Measurements from ENCODE around the gene UBE2E2.

Gene UBE2E2

DNA sequence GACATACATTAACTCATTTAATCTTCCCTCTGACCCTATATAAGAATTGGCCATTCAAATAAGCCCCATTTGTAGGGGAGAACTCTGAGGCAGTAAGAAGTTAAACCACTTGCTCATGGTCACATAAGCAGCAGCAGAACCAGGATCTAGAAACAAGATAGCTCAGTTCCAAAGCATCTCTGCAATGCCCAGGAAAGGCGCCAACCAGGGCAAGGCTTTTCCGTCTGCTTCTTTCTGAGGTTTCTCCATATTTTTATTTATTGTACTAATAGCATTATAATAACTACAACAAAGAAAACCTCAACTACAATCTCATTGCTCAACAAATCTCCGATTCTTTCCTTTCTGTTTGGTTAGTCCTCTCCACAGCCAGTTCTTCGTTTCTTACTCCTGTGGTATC lies 4.3 kb upstream of the UBE2E2 start:
- DNase-seq = no peak

DNA sequence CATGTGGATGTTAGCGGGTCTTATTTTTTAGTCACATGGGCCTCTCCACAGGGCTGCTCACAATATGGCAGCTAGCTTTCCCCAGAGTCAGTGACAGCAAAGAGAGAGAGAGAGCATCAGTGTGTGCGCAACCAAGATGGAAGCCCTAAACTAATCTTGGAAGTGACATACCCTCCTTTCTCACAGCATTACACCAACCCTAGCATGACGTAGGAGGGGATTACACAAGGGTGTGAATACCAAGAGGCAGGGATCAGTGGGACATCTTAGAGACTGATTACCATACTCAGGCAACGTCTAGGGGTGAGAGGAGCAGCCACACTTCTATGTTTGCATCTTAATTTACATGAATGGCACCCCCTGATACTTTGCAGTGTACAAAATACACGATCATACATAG lies 3.5 kb upstream of the UBE2E2 start:
- no peak for DNase-seq

DNA sequence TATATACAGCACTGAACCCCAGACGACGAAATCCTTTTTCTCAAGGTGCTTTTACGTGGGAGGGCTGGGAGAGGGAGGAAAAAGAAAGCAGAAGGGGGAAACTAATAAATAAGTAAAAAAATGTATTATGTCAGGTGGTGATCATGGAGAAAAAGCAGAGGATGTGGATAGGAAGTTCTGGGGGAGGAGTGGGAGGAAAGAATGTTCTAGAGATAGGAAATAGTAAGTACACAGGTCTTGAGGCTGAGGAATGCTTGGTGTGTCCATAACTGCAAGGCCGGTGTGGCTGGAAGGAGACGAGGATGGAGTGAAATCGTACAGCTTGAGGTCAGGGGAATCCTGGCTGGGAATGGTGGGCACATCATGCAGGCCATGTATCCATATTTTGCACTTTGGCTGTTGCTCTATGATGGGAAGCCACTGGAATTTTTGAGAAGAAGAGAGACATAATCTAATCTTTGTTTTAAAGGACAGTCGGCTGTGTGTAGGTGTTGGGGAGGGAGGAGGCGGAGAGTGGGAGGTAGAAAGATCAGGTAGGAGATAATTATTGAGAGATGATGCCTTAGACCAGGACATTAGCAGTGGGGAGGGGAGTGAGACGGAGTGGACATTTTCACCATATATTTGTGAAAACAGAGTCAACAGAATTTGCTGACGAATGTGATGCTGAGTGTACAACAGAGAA lies 1.8 kb upstream of the UBE2E2 start:
- peak in 1 of 14 donors; percentile 35 for DNase-seq

DNA sequence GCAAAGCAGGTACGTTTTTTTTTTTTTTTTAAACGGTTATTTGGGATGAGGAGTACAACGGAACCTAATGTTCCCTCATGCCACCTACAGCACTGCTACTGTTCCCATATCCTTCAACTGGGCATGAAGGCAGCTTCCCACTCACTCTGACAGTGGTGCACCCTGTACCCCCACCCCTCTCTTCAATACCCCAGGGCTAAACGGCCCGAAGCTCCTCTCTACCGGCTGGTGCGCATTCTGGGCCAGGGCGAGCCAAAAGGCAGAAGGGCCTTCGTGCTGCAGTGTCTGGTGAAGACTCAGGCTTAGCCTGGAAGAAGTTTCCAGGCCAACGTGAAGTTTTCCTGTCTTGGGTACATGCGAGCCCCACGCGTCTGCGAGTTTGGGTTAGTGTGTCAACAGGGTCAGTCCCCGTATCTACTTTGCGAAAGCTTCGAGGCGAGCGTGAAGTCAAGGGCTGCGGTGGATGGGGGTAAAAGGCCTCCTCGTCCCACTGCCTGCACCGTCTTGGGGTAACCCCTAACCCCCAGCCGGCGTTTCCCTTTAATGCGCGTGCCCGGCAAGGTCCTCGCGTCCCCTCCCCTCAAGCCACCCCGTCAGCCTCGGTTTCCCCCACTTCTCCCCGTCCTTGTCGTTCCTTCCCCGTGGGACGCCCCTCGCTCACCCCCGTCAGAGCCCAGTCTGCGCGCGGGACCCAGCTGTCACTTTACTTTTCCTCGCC lies 765 bp upstream of the UBE2E2 start:
- peak in 8 of 14 donors; percentile 58 to 85 (median 68) for DNase-seq

DNA sequence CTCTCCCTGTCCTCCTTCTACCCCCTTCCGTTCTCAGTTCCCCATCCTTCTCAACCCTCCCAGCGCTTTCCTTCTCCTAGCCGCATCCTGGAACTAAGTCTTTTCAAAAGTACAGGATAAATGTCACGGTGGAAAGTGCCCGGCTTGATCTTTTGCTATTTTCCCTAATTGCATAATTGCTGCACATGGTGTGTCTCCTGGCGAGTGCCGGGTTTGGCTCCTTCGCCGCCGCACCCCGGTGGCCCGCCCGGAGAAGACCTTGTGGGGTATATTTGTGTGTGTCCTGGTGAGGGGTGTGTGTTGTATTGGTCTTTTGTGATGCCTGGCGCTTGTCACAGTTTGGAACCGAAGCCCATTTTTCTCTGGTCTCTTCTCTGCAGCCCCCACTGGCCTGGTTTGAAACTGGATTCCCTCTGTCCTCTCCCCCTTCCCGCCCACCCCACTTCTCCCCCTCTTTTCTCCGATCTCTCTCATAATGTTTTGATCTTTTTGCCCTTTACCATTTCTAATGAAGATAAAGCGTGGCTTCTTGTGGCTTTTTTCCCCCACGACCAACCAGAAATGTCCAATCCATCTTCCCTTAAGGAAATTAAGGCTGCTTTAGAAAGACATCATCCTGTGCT lies 692 bp downstream of the UBE2E2 start:
- peak in 10 of 14 donors; percentile 37 to 82 (median 58) for DNase-seq

DNA sequence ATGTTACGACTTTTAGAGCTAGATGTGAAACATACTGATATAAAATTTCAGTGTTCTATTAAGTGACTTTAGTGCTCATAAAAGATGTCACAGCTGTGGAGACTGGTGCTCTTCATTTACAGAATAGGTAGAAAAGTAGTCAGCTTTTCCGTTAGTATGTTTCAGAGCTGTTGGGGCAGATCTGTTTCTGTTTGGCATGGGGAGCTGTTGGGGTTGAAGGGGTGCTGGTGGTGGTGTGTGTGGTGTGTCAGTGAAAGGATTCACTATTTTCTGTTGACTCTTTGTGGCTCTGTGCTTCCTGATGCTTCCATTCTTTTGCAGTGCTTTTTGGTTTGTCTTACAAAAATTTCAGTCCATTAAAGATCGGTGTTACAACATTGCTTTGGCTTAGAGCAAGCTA lies 3.2 kb downstream of the UBE2E2 start:
- DNase-seq = no peak

DNA sequence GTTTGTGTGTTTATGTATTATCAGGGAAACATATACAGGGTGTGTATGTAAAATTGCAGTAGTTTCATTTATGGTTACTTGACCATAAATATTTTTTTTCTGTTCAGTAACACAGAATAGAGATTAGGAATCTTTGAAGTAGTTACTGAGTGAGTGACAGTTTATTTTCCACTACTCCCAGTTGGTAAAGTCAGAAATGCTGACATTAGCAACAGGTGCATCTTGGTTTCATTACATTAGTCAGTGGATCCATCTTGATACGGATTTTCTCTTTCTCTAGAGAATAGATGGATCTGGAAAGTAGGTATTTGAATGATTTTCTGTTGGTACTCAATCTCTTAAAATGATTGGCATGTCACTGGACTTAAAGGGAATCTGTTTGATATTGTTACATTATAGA lies 6.0 kb downstream of the UBE2E2 start:
- DNase-seq = no peak

DNA sequence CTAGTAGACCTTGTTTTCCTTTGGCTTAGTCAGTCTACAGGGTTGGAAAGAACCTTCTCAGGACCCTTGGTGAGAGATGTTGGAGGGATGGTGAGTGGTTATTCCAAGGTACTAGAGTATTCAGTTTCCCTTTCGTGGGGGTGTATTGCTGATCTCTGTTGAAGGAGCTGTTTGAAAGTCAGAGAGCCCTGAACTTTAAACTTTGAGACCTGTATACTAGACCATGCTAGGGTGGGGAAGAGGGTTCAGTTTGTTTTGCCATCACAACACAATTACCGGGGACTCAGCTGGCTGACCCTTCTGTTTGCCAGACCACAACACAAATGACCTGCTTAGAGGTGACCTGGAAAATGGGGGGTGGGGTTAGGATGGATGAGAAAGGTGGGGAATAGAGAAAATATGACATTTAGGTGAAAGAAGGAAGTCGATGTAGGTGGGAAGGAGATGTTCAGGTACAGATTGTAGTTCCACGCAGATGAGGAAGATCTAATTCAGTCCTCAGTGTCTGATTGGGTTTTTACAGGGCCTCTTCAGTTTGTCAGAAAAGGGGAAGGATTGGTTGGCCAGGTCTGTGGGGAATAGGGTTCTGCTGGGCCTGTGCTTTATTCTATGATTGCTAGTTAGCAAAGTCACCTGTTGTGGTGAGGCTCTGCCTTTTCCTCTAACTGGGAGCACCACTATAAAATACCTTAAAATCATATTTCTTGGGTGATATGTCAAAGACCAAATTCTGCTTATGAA lies 6.8 kb downstream of the UBE2E2 start:
- DNase-seq = no peak

DNA sequence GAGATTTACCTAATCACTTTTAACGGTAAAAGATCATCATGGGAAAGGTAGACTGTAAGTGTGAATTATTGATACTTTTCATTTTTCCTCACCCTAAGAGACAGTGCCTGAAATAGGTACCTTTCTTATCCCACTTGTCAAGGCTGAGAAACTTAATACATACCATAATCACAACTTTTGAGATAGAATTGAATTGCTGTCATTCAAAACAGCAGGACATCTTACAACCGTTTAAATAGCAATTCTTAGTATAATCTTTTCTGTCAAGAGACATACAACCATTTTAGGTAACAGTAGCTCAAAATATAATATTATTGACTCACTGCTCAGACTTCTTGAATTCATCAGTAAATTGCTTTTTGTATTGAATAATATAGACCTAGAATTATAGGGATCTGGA lies 10.7 kb downstream of the UBE2E2 start:
- no peak for DNase-seq

DNA sequence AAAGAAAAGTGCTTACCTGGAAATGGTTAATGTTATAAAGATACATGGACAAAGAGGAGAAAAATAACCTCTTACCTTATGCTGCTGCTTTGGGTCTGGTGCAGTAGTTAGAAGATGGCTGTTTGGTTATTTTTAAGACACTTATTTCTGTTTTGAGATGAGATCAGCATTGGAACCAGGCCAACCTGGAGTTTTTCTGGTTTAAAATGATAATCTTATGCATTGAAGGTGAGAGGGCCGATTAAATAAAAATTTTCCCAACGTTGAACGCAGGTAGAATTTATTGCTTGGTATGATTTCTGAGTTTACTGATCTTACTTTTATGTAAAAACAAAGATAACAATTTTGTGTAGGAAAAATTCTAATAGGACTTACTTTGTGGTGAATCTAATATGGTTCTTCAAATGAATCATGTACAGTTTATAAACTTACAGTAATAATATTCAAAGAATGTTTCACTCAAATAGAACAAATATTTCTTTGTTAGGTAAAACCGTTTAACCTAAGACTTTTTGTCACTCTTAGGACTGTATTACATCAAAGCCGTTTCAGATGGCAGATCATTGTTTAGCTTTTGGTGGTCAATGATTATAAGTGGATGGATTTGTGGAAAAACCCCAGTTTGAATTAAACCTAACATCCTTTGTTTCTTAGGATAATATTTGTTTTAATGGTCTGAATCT lies 14.9 kb downstream of the UBE2E2 start:
- no peak for DNase-seq

DNA sequence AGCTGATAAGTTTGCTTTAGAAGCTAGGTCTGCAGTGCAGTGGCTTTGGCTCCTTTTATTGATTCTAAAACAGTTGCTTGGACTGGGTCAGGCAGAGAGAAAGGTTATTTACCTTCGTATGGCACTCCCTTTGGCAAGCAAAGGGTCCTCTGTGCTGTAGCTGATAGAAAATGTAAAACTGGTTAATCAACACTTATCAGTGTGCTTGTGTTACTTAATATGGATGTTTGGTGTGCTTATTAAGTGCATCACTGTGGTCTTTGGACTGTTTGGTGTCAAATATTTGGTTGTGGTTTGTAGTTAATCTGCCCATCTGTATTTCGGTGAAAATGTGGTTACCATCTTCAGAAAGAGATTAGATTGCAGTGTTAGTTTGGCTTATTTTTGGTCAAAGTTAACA lies 16.0 kb downstream of the UBE2E2 start:
- no peak for DNase-seq

DNA sequence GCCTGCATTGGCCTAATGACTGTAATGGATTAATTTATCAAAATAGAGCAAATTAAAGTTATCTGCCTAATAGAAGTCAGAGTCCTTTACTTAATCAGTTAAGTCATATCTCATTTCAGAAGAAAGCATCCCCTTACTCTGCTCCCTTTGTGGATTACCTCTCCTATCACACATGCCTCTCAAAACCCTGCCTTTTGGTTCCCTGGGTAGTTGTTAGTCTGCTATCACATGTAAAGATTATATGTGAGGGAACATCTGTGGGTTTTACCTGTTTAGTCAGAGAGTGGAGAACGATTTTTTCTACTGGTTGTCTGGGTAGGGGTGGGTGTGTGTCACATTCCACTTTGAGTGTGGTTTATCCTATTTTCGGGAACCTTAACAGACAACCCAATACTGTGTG lies 16.4 kb downstream of the UBE2E2 start:
- no peak for DNase-seq

DNA sequence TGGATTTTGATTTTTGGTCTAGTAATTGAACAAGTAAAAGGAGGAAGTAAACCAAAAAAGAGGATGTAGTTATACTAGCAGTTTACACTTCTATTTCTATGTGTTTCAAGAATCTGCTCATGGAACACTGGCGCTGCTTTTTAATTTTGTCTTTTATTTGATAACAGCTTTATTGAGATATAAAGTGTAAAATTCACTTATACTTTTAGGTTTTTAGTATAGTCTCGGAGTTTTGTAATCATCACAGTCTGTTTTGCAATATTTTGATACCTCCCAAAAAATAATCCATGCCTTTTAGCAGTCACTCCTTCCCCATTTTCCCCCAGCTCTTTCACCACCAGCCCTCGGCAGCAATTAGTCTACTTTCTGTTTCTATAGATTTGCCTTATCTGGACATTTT lies 18.0 kb downstream of the UBE2E2 start:
- DNase-seq = no peak

DNA sequence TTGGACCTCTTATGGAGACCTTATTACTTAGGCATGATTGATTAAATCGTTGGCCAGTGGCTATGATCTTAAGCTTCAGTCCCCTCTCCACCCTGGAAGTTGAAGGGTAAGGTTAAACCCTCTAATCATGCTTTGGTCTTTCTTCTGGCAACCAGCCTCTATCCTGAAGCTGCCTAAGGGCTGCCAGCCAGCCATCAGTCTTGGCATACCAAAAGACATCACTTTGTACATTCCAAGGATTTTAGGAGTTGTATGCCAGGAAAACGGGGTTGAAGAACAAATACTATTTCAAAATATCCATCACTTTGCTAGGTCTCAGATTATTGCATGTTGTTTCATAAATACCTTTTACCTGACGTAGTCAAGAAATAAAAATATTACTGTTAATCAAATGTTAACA lies 28.9 kb downstream of the UBE2E2 start:
- DNase-seq = no peak

DNA sequence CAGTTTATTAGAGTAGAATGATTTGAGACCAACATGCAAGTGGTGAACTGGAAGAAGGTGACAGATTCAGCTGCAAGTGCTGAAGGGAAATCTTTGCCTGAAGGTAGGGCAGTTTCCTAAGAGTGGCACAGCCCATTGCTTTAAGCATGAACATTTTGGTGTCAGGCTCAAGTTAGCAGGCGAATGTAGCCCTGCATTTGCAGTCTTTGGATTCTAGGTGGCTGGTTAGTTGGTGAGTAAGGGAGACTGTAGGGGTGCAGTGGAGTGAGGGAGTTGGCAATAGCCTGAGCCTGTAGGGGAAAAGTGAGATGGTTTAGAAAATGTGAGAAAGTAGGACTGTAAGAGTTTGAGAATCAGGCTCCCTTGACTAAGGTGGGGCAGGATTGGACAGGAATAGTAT lies 29.7 kb downstream of the UBE2E2 start:
- DNase-seq = no peak

DNA sequence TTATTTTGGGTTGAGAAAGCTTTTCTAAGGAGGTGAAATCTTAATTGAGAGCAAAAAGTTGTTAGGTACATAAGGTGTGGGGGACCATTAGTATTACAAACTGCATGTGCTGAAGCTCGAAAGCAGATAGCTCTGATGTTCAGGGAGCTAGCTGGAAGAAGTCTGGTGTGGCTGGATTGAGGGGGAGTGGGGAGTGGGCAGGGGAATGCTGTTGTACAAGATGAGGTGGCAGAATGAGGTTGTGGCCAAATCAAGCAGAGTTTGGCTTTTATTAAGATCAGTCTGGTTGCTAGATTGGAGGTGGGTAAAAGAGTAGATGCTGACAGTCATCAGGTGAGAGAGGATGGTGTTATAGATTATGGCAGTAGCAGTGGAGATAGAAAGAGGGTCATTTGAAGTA lies 32.1 kb downstream of the UBE2E2 start:
- no peak for DNase-seq

DNA sequence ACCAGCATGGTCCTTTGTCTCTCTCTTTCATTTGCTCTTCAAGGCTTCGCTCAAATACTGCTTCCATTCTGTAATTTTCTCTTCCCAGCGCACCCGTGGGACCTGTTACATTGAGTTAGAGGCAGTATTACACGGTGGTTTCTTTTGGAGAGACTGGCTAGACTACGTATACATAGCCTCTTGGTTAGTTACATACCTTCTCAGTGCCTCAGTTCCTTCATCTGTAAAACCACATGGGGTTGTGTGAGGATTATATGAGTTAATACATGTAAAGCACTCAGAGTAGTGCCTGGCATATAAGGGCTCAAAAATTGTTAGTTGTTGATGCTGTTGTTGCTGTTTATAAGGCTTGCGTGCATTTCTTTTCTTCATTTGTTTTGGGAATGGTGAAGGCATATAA lies 33.8 kb downstream of the UBE2E2 start:
- no peak for DNase-seq

DNA sequence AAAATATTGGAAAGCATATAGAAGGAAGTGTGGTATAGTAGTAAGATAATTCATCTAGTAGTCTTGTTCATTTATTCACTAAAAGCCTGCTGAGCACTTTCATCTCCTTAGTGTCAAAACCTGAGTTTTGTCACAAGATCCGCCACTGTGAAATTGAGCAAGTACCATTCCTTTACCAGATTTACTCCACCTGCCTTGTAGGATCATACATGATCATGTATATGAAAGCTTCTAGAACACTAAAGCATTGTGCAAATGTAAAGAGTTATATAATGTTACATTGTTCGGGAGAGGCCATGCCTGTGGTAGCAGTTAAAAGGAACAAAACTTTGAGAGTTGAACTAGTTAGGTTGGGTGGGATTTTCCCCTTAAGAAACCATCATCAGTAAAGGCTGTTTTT lies 35.0 kb downstream of the UBE2E2 start:
- DNase-seq = no peak

DNA sequence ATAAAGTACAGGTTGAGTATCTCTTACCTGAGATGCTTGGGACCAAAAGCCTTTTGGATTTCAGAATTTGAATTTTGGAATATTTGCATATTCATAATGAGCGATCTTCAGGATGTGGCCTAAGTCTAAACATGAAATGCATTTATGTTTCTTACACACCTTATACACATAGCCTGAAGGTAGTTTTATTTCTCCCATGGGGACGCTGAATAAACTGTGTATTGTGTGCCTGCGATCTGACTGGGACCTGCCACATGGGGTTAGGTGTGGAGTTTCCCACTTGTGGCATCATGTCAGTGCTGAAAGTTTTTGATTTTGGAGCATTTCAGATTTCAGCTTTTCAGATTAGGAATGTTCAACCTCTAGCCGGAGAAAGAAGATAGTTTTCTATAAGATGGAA lies 35.5 kb downstream of the UBE2E2 start:
- DNase-seq = no peak

DNA sequence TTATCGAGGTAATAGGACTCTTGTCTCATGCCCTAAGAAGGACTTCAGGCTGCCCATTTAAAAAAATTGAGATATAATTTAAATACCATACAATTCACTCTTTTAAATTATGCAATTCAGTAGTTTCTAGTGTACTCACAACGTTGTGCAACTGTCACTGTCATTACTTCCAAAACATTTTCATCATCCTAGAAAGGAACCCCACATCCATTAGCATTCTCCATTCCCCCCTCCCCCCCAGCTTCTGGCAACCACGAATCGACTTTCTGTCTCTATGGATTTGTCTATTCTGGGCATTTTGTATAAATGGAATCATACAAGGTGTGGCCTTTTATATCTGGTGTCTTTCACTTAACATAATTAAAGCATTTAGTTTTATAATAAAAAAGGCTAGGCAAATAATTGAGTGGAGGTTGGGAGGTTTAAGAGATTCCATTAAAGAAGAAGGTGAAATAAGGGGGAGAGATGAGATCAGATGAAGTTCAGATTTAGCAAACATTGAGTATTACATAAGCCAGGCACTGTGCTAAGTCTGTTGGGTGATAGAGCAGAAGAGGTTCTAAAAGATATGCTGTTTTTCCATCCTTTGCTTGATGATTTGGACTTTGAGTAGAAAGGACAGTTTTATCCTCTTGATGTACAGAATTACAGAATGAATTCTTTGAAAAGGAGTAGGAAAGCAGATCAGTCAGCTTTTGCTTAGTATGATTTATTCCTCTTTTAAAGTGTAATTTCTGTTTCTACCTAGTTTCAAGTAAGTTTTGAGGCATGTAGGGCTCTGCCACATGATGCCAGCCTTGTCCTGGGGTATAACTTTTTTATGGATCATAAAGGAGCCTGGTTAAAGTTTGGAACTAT lies 36.3 kb downstream of the UBE2E2 start:
- DNase-seq = peak in 1 of 14 donors; percentile 16

DNA sequence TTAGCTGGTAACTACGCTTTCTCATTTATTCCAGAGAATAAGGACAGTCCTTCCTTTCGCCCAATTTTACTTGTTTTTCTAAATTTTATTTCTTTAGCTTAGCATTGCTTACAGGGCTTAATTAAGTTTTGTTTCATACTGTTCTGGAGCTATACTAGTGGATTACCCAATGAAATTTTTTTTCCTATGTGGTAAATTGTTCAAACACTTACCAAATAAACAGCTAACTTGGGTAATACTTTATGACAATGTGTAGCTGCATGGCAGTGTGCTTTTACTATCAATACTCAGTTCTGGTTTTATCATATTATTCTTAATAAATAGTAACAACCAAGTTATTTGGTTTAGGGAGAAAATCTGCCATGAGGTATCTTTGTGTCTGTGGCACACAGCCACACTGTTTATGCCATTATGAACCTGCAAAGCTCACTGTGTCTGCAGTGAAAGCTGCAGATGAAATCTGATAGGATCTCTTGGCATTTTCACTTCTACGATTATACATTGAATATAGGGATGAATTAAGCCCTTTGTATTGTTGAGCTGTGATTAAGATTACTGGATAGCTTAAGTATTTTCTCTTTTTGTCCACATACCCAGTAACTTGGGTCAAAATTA lies 37.2 kb downstream of the UBE2E2 start:
- peak in 1 of 14 donors; percentile 7 for DNase-seq
